NCI-H2029 treated with DMSO at 0.1 percent for 48 hours (cell line): ENCODE measurements around the gene ZCRB1.
"Not testable (repeated sequence)": the region's sequence is repeated elsewhere in the genome, so short reads cannot be mapped to it uniquely, and the experiment has no call there.

Source experiments
- DNase-seq: peaks from one replicate; lab custom pipeline; 2025; lab: John Stamatoyannopoulos, UW

The ZCRB1 gene, protein sequence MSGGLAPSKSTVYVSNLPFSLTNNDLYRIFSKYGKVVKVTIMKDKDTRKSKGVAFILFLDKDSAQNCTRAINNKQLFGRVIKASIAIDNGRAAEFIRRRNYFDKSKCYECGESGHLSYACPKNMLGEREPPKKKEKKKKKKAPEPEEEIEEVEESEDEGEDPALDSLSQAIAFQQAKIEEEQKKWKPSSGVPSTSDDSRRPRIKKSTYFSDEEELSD

DNA sequence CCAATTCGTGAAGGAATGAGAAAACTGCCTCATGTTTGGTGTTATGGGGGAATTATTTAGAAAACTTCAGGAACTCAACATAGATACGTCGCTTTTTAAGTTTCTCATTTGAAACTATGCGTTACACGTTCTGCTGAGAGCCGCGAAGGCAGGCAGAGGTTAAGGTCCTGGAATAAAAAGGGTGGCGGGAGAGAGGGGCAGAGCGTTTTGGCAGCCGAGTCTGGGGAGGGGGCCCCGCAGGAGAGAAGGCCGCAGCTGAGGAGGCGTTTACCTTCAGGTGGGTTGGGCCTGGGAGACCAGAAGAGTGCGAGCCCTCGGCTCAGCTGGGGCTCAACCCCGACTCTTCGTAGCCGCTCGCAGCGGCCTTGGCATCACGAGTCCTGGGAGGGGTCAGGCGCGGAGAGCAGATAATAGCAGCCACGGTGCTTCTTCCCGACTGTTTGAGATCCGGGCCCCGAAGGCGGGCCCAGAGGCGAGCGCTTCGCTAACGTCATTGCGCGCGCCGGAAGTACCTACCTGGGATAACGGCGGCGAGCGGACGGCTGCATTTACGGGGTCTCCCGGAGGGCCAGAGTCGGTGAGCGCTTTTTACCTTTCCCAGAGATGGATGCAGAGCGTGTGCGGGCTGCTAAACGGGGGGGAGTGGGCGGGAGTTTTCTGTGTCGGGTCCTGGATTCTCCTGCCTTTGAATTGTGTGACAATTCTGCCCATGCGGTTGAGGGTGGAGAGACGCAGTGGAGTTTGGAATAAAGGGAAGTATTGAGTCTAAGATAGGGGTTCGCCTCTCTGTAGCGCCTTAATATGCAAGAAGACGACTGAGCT lies at the start of gene ZCRB1, which contains the start of gene PPHLN1:
Gene ZCRB1, minus strand, starts transcription at position 442 of the 822 bp plus-strand sequence. CDS start 1,992 bp downstream, outside the sequence.
Gene PPHLN1, plus strand, starts transcription at position 515 of the 822 bp plus-strand sequence. CDS start 9,736 bp downstream, outside the sequence.
- DNase-seq, result peak; percentile 79

DNA sequence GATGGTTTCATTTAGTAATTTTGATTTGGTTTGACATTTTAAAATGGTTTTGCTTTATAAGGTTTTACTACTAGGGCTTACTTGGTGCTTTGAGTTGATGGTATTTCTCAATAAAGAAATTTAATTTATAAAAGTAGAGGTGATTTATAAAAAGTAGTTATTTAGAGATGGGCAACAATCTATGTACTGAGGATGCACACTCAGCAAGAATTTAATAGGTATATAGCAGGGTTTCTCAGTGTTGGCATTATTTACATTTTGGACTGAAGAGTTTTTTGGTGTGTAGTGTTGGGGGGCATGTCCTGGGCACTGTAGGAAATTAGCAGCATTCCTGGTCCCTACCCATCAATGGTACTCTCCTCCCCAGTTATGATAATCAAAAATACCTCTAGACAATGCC lies 47.8 kb upstream of the ZCRB1 start:
- no peak for DNase-seq

DNA sequence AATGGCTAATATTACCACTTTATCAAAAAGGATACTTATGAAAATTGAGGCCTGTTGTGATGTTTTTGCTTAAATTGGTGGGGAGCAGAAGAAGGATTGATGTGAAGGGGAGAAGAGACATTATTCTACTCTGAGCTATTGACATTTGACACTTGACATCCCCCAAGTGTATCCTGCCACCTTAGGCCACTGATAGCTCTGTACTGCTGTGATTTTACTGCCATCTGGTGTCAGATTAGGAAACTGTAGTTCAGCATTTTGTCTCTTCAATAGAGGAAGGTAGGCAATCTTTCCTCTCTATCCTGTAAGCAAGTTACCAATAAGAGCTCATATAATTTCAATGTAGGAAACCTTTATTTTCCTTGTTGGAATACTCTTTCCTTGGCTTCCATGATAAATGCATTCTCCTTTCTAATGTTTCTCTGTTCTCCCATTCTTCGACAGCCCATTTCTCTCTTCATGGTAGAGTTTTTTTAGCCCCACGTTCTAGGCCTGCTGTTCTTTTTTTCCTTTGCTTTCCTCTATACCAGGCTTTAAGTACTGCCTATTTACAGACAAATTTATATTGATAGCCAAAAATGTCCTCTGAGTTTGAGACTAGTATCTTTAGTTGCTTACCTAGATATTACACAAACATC lies 46.4 kb upstream of the ZCRB1 start:
- DNase-seq, result peak; percentile 67

DNA sequence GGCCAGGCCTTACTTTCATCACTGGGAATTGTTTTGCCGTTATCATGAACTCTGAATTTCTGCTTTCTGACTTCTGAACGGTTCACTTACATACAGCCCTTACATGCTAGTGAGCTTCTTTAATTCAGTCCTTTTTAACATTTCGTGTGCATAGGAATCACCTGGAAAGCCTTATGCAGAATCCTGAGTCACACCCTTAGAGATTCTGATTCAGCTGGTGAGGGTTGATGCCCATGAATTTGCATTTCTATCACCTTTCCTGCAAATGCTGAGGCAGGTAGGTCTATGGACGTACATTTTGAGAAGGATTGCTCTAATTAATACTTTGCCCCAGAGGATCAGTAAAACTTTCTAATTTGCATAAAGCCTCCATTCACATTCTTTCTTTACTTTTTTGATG lies 44.1 kb upstream of the ZCRB1 start:
- no peak for DNase-seq

DNA sequence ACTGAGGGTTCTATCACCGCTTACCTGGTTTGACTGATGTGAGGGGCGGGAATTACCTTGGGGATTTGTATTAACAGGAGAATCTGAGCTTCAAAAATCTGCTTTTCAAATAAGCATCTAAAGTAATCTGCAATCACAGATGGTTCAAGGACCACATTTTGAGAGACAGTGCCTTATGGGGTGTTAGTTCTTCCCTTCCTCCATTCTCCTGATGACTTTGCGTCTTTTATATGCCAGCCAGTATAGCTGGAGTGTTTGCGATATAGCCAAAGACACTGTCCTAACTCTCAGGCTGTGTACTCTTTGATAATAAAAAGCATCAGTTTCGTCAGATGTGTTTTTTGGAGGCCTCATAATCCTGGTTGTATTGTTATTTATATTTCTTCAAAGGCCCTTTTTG lies 39.6 kb upstream of the ZCRB1 start:
- DNase-seq, result no peak

DNA sequence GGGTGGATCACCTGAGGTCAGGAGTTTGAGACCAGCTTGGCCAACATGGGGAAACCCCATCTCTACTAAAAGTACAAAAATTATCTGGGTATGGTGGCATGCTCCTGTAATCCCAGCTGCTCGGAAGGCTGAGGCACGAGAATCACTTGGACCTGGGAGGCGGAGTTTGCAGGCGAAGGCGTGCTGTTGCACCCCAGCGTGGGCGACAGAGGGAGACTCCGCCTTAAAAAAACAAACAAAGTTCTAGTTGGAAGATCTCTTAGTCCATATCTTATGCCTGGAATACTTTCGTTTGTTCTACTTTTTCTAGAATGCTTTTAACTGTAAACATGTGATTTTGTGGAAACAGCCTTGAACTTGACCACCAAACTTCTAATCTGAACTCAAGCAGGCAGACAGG lies 38.8 kb upstream of the ZCRB1 start:
- DNase-seq, result no peak

DNA sequence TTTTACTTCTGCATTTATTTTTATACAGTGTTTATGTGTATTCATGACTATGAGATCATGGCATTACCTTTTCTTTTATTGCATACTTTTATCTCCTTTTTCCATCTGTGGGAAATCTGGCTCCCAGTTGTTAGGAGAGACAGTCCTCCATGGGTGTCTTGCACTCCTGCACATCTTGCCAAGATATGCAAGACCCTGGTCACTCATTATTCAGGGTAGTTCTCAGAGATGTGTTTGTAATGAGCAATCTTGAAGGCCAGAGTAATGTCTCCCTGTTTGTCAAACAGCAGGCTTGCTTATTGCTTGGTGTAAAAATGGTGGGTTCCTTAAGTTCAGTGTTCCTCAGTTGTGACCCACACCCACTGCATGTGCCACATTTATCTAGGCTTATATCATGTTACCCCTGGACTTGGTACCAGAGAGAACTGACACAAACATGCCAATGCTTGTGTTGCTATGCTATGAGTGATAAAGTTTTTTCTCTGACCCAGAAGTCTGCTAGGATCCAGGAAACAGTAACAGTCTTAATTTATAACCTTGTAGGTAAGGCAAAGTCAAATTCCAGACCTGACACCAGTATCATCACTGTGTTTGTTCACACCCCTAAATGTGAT lies 36.9 kb upstream of the ZCRB1 start:
- no peak for DNase-seq

DNA sequence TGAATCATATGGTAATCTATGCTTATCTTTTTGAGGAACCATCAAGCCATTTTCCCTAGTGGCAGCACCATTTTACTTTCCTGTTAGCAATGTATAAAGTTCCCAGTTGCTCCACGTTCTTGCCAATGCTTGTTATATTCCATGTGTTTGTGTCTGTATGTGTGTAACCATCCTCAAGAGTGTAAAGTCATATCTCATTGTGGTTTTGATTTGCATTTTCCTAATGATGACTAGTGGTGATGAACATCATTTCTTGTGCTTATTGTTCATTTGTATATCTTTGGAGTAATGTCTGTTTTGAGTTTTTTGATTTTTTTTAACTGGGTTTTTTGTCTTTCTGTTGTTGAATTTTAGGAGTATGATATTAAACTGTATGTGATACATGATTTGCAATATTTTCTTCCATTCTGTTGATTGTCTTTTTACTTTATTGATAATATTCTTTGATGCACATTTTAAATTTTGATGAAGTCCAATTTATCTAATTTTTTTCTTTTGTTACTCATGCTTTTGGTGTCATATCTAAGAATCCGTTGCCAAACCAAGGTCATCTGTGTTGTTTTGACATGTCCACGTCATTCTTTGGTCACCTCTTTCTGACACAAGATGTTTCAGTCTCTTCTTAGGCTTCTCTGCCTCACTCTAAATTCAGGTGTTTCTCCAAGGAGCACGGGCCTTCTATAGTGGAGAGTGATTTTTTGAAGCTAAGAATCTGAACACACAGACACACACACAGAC lies 36.2 kb upstream of the ZCRB1 start:
- DNase-seq, result no peak

DNA sequence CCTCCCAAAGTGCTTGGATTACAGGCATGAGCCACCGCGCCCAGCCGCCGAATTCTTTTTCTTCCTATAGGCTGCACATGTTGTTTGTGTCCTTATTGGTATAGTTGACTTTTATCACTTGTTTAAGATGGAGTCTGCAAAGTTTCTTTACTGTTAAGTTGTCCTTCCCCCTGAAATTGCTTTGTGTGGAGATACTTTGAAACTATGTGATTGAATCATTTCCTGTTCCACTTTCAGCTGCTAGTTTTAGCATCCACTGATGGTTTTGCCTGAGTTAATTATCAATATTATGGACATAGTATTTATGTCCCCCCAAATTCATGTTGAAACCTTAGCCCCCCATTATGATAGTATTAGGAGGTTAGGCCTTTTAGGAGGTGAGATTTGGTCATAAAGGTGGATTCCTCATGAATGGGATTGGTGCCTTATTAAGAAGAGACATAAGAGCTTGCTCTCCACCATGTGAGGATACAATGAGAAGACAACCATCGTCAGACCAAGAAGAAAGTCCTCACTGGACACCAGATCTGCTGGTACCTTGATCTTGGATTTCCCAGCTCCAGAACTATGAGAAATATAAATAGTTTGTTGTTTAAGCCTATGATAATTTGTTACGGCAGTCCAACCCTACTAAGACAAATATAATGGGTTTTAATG lies 35.0 kb upstream of the ZCRB1 start:
- no peak for DNase-seq

DNA sequence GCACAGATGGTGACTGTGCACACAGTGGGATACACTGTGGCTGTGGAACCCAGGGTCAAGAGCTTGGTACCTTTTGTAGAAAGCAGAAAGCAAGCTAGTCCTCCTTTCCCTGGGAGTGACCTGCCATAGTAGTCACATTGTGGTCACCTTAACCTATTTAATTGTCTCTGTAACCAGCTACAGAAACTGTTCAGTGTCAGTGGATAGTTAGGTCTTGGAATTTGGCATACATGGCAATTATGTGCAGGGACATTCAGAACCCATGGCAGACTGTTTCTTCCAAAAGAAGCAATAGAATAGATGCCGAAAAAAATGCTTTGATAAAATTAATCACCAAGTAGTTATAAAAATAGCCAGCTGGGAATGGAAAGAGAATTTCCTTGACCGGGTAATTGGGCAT lies 30.4 kb upstream of the ZCRB1 start:
- no peak for DNase-seq

DNA sequence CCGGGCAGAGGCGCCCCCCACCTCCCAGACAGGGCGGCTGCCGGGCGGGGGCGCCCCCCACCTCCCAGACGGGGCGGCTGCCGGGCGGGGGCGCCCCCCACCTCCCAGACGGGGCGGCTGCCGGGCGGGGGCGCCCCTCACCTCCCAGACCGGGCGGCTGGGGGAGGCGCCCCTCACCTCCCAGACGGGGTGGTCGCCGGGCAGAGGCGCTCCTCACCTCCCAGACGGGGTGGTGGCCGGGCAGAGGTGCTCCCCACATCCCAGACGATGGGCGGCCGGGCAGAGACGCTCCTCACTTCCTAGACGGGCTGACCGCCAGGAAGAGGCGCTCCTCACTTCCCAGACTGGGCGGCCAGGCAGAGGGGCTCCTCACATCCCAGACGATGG lies 24.1 kb upstream of the ZCRB1 start:
- not testable (repeated sequence) for DNase-seq

DNA sequence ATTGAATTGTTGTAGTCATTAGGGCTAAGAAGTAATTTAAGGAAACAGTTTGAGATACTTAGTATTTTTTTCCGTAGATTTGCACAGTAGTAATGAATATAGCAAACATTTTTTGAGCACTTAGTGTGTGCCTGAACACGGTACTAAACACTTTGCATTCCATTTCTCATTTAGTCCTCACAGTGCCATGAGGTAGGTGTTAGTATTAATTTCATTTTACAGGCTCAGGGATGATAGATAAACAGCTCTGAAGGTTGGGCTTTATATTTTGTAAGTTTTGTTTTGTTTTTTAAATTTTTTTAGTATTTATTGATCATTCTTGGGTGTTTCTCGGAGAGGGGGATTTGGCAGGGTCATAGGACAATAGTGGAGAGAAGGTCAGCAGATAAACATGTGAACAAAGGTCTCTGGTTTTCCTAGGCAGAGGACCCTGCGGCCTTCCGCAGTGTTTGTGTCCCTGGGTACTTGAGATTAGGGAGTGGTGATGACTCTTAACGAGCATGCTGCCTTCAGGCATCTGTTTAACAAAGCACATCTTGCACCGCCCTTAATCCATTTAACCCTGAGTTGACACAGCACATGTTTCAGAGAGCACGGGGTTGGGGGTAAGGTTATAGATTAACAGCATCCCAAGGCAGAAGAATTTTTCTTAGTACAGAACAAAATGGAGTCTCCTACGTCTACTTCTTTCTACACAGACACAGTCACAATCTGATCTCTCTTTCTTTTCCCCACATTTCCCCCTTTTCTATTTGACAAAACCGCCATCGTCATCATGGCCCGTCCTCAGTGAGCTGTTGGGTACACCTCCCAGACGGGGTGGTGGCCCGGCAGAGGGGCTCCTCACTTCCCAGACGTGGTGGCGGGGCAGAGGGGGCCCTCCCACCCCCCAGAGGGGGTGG lies 23.5 kb upstream of the ZCRB1 start:
- DNase-seq, result not testable (repeated sequence)

DNA sequence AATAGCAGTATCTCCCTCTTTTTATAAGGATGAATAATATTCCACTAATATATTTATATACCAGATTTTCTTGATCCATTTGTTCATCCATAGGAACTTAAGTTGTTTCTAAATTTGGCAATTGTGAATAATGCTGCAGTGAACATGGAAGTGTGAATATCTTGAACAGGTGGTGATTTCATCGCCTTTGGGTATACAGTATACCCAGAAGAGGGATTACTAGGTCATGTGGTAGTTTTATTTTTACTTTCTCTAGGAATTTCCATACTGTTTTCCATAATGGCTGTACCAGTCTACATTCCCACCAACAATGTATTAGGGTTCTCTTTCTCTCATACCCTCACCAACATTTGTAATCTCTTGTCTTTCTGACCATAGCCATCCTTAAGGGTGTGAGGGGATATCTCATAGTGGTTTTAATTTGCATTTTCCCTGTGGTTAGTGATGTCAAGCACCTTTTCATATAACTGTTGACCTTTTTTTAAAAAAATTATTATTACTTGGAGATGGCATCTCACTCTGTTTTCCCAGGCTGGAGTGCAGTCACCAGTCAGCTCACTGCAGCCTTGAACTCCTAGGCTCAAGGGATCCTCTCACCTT lies 20.6 kb upstream of the ZCRB1 start:
- no peak for DNase-seq

DNA sequence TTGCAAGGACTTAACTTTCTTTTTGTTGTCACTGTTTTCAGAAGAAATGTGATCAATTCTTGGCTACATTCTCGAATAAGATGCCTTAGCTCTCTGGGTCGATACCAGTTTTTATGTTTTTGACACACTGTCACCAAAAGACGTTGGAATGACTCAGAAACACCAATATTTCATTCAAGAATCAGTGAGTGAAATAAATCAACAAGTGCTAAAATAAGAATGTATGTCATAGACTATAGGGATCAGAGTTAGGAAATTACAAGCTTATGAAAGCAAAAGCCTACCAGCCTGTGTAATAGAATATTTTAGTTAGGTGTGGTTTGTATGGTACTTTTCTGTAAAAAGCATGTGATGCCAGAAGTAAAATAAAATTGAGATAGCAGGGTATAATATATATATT lies 17.8 kb upstream of the ZCRB1 start:
- DNase-seq, result no peak

DNA sequence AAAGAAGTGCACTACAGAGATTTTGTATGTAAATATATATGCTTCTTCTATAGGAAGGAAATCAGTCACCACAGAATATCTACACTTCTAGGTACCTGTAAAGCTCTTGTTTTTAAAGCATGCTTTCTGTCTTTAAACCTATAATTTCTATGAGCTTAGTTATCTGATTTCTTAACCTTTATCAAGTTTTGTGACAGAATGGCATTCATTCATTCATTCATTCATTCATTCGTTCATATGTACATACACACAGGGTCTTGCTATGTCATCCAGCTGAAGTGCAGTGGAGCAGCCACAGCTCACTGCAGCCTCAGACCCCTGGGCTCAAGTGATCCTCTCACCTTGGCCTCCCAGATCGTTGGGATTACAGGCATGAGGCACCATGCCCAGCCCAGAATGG lies 16.1 kb upstream of the ZCRB1 start:
- DNase-seq, result no peak

DNA sequence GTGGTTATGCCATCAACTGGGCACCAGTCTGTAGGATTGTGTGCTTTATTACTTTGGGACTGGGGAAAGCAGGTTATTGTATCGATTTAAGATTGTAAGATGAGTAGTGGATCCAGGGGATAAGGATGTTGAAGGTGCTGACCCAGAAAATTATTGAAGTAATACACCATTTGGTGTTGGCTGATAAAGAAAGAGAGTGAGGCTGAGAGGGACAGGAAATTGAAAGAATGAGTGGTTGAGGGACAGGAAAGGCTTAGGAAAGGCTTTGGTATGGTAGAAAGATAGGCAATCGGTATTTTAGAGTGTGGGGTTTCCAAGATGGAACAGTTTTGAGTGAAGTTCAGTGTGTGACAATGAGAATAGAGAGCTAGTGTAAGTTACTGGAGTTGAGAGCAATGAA lies 12.4 kb upstream of the ZCRB1 start:
- DNase-seq, result no peak

DNA sequence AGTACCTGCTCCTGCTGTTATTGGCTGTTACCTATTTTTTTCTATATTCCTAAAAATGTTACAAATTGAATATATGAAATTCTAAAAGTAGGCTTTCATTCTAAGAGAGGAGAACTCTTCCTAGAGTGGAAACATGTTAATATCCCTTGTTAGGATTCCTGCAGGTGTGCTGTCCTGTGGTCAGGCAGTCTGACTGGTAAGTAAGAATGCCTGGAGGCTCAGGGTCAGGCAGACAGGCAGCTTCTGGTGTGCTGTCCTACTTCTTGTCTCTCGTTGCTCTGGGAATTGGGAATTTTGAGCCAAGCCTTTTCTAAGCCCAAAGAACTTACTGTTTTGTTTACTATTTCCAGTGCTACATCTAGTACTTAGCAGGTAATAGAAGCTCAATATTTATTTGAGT lies 10.4 kb upstream of the ZCRB1 start:
- no peak for DNase-seq

DNA sequence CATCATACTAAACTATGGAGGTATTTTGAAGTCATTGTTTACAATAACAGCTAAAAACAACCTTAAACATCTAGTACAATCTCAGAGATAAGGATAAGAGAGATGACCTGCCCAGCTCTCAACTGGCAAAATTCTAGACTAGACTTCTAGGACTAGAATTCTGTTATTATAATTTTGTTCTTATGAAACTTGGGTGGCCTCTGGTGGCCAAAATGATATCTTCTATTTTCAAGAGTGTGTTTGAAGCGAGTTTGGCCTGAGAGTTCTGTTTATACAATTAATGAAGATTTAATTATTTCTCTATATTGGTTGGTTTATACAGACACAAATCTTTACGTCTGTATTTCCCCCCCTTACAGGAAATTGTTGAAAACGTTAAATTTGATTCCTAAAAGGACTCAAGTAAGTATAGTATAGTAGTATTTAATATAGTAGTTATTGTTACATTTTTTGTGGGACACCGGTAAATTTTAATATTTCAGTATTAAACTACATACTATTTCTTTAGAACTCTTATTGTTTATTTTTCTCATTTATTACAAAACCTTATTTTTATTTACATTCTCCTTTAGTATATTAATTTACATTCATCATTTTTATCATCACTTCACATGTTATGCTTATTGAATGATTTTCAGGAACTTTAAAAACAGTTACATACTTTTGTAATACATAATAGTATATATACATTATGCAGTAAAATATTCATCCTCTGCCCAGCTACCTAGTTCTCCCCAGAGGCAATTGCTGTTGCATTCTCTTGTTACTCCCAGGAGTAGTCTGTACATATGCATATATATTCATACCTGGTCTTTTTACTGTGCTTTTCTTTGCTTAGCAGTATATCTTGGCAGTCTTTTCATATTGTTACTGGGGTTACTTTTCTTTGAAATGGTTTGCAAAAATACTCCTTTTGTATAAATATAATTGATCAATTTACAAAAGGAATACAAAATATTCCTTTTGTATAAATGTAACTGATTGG lies 6.7 kb upstream of the ZCRB1 start:
- peak; percentile 19 for DNase-seq

DNA sequence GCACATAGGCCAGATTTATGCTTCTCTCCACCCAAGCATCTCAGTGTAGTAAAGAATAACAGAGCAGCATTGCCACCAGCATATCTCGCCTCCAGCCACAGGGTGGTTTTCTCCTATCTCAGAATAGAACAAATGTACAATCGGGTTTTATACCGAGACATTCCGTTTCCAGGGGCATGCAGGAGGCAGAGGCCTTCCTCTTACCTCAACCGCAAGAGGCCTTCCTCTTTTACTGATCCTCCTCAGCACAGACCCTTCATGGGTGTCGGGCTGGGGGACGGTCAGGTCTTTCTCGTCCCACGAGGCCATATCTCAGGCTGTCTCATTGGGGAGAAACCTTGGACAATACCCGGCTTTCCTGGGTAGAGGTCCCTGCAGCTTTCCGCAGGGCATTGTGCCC lies 4.2 kb upstream of the ZCRB1 start:
- not testable (repeated sequence) for DNase-seq
